ENCODE measurements around the gene CPLX4. TPM values are rescaled to one million over a fixed set of nuclear protein-coding genes. Genes with fewer than 3 reads are reported as not detected.

The CPLX4 gene
- polyA plus RNA-seq, 1 of the 3 experiments (the other 2 are of a cell fraction), result not detected

- no peak overlapping the region for H2AFZ ChIP-seq (ENCODE audit: low read depth)
- no peaks in the 10 kb centered on the region for H3K9me2 ChIP-seq
- H3K27ac ChIP-seq (ENCODE audit: low read depth in 2 of 2, low read length in 1 of 2), result no peak overlapping the region
- 70% methylated on average over 5 of the region's 6 CpGs for WGBS (ENCODE audit: low lambda C conversion rate)
- no peak overlapping the region for H3K4me2 ChIP-seq
- H3K79me2 ChIP-seq (ENCODE audit: insufficient read depth), result no peaks in the 10 kb centered on the region
- TF ChIP-seq CHD2 (IDR thresholded peaks at IDR 0.05; ENCODE audit: low read length, partially characterized antibody) (no peak), TAF1 (IDR thresholded peaks at IDR 0.05; ENCODE audit: borderline replicate concordance, low read depth, low read length) (no peak), MXI1 (IDR thresholded peaks at IDR 0.05; ENCODE audit: low read depth, low read length) (no peak), EZH2phosphoT487 (IDR thresholded peaks at IDR 0.05; ENCODE audit: borderline replicate concordance, low read depth) (no peak), PBX3 (IDR thresholded peaks at IDR 0.05) (no peak), GABPA (IDR thresholded peaks at IDR 0.05; ENCODE audit: low read depth) (no peak), FOXM1 (IDR thresholded peaks at IDR 0.05; ENCODE audit: low read depth) (no peak), RXRA (IDR thresholded peaks at IDR 0.05; ENCODE audit: borderline replicate concordance, low read depth) (no peak), NRF1 (IDR thresholded peaks at IDR 0.05; ENCODE audit: low read depth, low read length) (no peak), MEF2A (IDR thresholded peaks at IDR 0.05; ENCODE audit: borderline replicate concordance, low read depth) (no peak), POLR2AphosphoS5 (IDR thresholded peaks at IDR 0.05; ENCODE audit: low read depth, low read length) (no peak), RFX5 (IDR thresholded peaks at IDR 0.05; ENCODE audit: low read length) (no peak), NFIC (IDR thresholded peaks at IDR 0.05; ENCODE audit: borderline replicate concordance) (no peak), TCF12 (IDR thresholded peaks at IDR 0.05) (no peak), REST (IDR thresholded peaks at IDR 0.05; ENCODE audit: low read depth, low read length) (no peak), USF1 (IDR thresholded peaks at IDR 0.05; ENCODE audit: borderline replicate concordance, low read depth) (no peak)
- no peaks in the 10 kb centered on the region for H3K9me3 ChIP-seq
- H3K36me3 ChIP-seq (replicated peaks in 1 of 2; ENCODE audit: control insufficient read depth in 1 of 2, insufficient read depth in 2 of 2, low read length in 1 of 2), result no peaks in the 10 kb centered on the region
- ChIA-PET POLR2A (no interaction called here), CTCF (interaction anchor here (3.4 to 7.7 kb wide), 3 partner anchors 28 to 96 kb away, joined by 15 to 168 read pairs (median 92); no protein-coding TSS in a partner anchor)
- H3K4me3 ChIP-seq (ENCODE audit: low read depth in 2 of 2, low read length in 1 of 2), result no peak overlapping the region
- H4K20me1 ChIP-seq (ENCODE audit: insufficient read depth), result no peaks in the 10 kb centered on the region
- no peak for DNase-seq
- peaks cover 31% of the 10 kb centered on the region; the same call in 1 of the 2 replicates for H3K27me3 ChIP-seq (ENCODE audit: insufficient read depth)
- H3K9ac ChIP-seq, result no peak overlapping the region
- peaks cover 0 to 3% of the 10 kb centered on the region in 2 experiments; a peak in 1 of 4 replicates for H3K4me1 ChIP-seq (ENCODE audit: control insufficient read depth in 1 of 2, insufficient read depth in 2 of 2, low read depth in 1 of 2, low read length in 1 of 2)
- no peaks in the 10 kb centered on the region for H3F3A ChIP-seq (replicated peaks; ENCODE audit: insufficient read depth)
These were observed 11.8 kb downstream of the CPLX4 start for GRCh38 chr18:59306640-59307039.

Measured in SK-N-SH (cell line).